HepG2 (cell line): ENCODE data around the gene CORO1A. TPM values are rescaled to one million over a fixed set of nuclear protein-coding genes. Genes with fewer than 3 reads are reported as not detected.

Source experiments
- ASH2L ChIP-seq: fragments of 300-600, 200-600 bp; sonication (generic); IDR thresholded peaks from 2 replicates; pipeline ENCODE4 v1.7.0; 2017; ENCODE audit warnings: low read depth, mild to moderate bottlenecking, moderate library complexity, mixed read lengths, low read length; ENCODE audit not compliant: insufficient read length
- ATF1 ChIP-seq: IDR thresholded peaks from 2 replicates; pipeline ENCODE4 v1.6.1; 2016; ENCODE audit warnings: mild to moderate bottlenecking, control low read depth
- BCL6 ChIP-seq: IDR thresholded peaks from 2 replicates; pipeline ENCODE4 v1.6.1; 2016; ENCODE audit warnings: missing genetic modification reagents, missing compliant biosample characterization
- FOXO4 ChIP-seq: sonication (generic); formaldehyde crosslinking; conservative IDR thresholded peaks from 2 replicates; pipeline ENCODE4 v1.8.1; 2023; ENCODE audit warnings: missing genetic modification reagents
- GMEB1 ChIP-seq: sonication (generic); formaldehyde crosslinking; IDR thresholded peaks from 2 replicates; pipeline ENCODE4 v1.5.1; 2020; ENCODE audit warnings: missing genetic modification reagents, mild to moderate bottlenecking, borderline replicate concordance
- HNRNPH1 ChIP-seq: fragments of 200-400 bp; formaldehyde crosslinking; optimal IDR thresholded peaks from 2 replicates; pipeline ENCODE3; 2017; ENCODE audit warnings: mild to moderate bottlenecking, low read depth, low read length
- HOXA9 ChIP-seq: sonication (generic); formaldehyde crosslinking; IDR thresholded peaks from 2 replicates; pipeline ENCODE4 v1.8.1; 2022; ENCODE audit warnings: missing genetic modification reagents, mild to moderate bottlenecking, moderate library complexity, borderline replicate concordance
- KLF16 ChIP-seq, 2 experiments: sonication (generic) in 1 of 2; formaldehyde crosslinking in 1 of 2; IDR thresholded peaks; 2 replicates each; pipeline versions ENCODE4 v1.6.1 to v1.8.0; 2016 to 2023; ENCODE audit warnings: missing genetic modification reagents in 2 of 2, missing compliant biosample characterization in 1 of 2
- MIER3 ChIP-seq: IDR thresholded peaks from 2 replicates; pipeline ENCODE4 v1.6.1; 2016; ENCODE audit warnings: missing compliant biosample characterization, borderline replicate concordance
- MLX ChIP-seq: IDR thresholded peaks from 2 replicates; pipeline ENCODE4 v1.6.1; 2016
- MTF1 ChIP-seq: sonication (generic); formaldehyde crosslinking; IDR thresholded peaks from 2 replicates; pipeline ENCODE4 v1.5.0; 2020; ENCODE audit warnings: missing genetic modification reagents
- PCBP2 ChIP-seq: fragments of 200-400 bp; formaldehyde crosslinking; optimal IDR thresholded peaks from 2 replicates; pipeline ENCODE3; 2018; ENCODE audit warnings: low read length, low read depth; ENCODE audit not compliant: poor library complexity, severe bottlenecking
- SMAD1 ChIP-seq: sonication (generic); formaldehyde crosslinking; IDR thresholded peaks from 2 replicates; pipeline ENCODE4 v1.4.0; 2020; ENCODE audit warnings: missing genetic modification reagents, low read depth, mild to moderate bottlenecking, borderline replicate concordance
- SRF ChIP-seq: IDR thresholded peaks from 2 replicates; pipeline ENCODE4 v1.6.1; 2011; ENCODE audit warnings: mild to moderate bottlenecking, low read depth, low read length, moderate library complexity
- TAF1 ChIP-seq: sonication (generic); formaldehyde crosslinking; IDR thresholded peaks from 2 replicates; pipeline ENCODE4 v1.4.0; 2020; ENCODE audit warnings: missing genetic modification reagents
- ZGPAT ChIP-seq: IDR thresholded peaks from 2 replicates; pipeline ENCODE4 v1.6.1; 2016; ENCODE audit warnings: mild to moderate bottlenecking
- ZKSCAN8 ChIP-seq: IDR thresholded peaks from 2 replicates; pipeline ENCODE4 v1.6.1; 2016; ENCODE audit warnings: borderline replicate concordance, missing genetic modification reagents, missing compliant biosample characterization
- ZNF317 ChIP-seq: sonication (generic); formaldehyde crosslinking; IDR thresholded peaks from 2 replicates; pipeline ENCODE4 v1.5.0; 2020; ENCODE audit warnings: mild to moderate bottlenecking, missing genetic modification reagents
- ZNF34 ChIP-seq: sonication (generic); formaldehyde crosslinking; IDR thresholded peaks from 2 replicates; pipeline ENCODE4 v1.4.0; 2020; ENCODE audit warnings: mild to moderate bottlenecking, missing genetic modification reagents, borderline replicate concordance
- ZNF343 ChIP-seq: sonication (generic); formaldehyde crosslinking; IDR thresholded peaks from 2 replicates; pipeline ENCODE4 v1.4.0; 2020; ENCODE audit warnings: mild to moderate bottlenecking, missing genetic modification reagents
- ZNF382 ChIP-seq: sonication (generic); formaldehyde crosslinking; IDR thresholded peaks from 2 replicates; pipeline ENCODE4 v1.5.0; 2020; ENCODE audit warnings: missing genetic modification reagents, mild to moderate bottlenecking, borderline replicate concordance
- ZNF460 ChIP-seq: sonication (generic); formaldehyde crosslinking; IDR thresholded peaks from 2 replicates; pipeline ENCODE4 v1.5.1; 2020; ENCODE audit warnings: missing genetic modification reagents, mild to moderate bottlenecking, borderline replicate concordance
- ZNF563 ChIP-seq: sonication (generic); formaldehyde crosslinking; IDR thresholded peaks from 2 replicates; pipeline ENCODE4 v1.8.0; 2022; ENCODE audit warnings: mild to moderate bottlenecking, moderate library complexity, missing genetic modification reagents
- ZNF878 ChIP-seq: sonication (generic); formaldehyde crosslinking; IDR thresholded peaks from 2 replicates; pipeline ENCODE4 v1.8.1; 2023; ENCODE audit warnings: mild to moderate bottlenecking, missing genetic modification reagents, moderate library complexity
- ZSCAN21 ChIP-seq: sonication (generic); formaldehyde crosslinking; IDR thresholded peaks from 2 replicates; pipeline ENCODE4 v1.8.0; 2022; ENCODE audit warnings: mild to moderate bottlenecking, missing genetic modification reagents, moderate library complexity, borderline replicate concordance
- polyA plus RNA-seq, 8 experiments: library from polyadenylated mRNA; depleted of rRNA in 3 of 8; stranded (reverse) in 7 of 8; unstranded in 1 of 8; fragments of >200 nt; fragmentation: Illumina TruSeq in 4 of 8; extraction: Trizol in 4 of 8; gene quantifications; 2 replicates each; pipeline versions ENCODE4 v1.2.1 to v1.2.3, GENCODE V29; 2011 to 2016; ENCODE audit warnings: low read depth in 4 of 8, missing spikeins in 1 of 8, mixed read lengths in 1 of 8; ENCODE audit not compliant: insufficient read depth in 1 of 8
- total RNA-seq, 5 experiments: library from RNA; depleted of rRNA; stranded (reverse); fragments of >200 nt; fragmentation: Illumina TruSeq; extraction: Trizol; gene quantifications; 2 replicates each; pipeline ENCODE4 v1.2.3, GENCODE V29; 2016; ENCODE audit warnings: low read depth in 1 of 5

CORO1A gene
- total and polyA plus RNA-seq, 2 of the 13 experiments (the other 11 are each of a cell fraction or from before 2014, with no cell fraction given): 6.5 to 12.9 TPM

- TF ChIP-seq ZNF878 (CRISPR knock-in tag) (no peak), ZNF343 (CRISPR knock-in tag) (no peak), ZNF382 (no peak), SRF (no peak), PCBP2 (no peak), MTF1 (CRISPR knock-in tag) (no peak), HNRNPH1 (no peak), GMEB1 (0 out of 2 replicates have a peak, but pooled peaks have one; percentile 32), ASH2L (no peak), ZSCAN21 (peak; percentile 23; the same call in 1 of the 2 replicates), SMAD1 (CRISPR knock-in tag) (no peak), ZKSCAN8 (CRISPR knock-in tag) (no peak), TAF1 (CRISPR knock-in tag) (peak; percentile 35; the same call in 1 of the 2 replicates), BCL6 (no peak), ZNF460 (no peak), ZNF563 (CRISPR knock-in tag) (no peak), ZNF34 (CRISPR knock-in tag) (no peak), FOXO4 (CRISPR knock-in tag) (no peak), ZNF317 (CRISPR knock-in tag) (no peak), MIER3 (CRISPR knock-in tag) (0 out of 2 replicates have a peak, but pooled peaks have one; percentile 18), ZGPAT (CRISPR knock-in tag) (peak; percentile 61; the same call in 1 of the 2 replicates), KLF16 (CRISPR knock-in tag; IDR thresholded peaks at IDR 0.05) (0 out of 4 replicates have a peak, but pooled peaks of 1 of the 2 experiments have one; percentile 22), HOXA9 (CRISPR knock-in tag) (no peak), ATF1 (no peak), MLX (no peak)
Observed at GRCh38 chr16:30183233-30184095, at the start of gene CORO1A (continued).
